Measurements from ENCODE around the gene EPC1. TPM values are rescaled to one million over a fixed set of nuclear protein-coding genes. Genes with fewer than 3 reads are reported as not detected.

EPC1 gene
- total RNA-seq, 1 donor: 26.7 TPM

DNA sequence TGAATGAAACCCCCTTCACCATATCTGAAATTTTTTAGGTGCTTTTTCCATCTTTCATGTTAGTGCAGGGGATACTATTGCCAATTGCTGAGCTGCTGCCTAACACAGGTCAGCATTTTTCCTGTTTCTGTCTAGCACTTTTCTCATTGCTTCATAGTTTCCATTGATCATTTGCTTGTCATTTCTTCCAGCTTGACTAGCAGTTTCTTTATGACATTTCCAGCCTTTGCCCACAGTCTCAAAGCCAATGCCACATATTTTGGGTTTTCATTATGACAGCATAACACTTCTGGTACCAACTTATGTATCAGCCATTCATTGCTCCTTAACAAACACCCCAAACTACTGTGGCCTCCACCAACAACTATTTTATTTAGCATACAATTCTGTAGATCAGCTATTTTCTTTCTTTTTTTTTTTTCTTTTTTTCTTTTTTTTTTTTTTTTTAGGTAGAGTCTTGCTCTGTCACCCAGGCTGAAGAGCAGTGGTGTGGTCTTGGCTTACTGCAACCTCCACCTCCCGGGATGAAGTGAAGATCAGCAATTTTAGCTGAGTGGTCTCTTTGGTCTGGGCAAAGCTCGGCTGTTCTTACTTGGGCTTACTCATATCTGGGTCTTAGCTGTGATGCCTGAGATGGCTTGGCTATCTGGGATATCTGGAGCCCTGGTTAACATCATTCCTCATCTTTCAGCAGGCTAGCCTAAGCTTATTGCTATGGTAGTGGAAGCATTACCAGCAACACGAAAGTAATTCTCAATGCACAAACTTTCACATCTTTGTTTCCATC, 102.3 kb downstream of the EPC1 start:
- DNase-seq (ENCODE audit: low read depth): no peak
- H3K4me3 ChIP-seq (ENCODE audit: low read depth, low read length): no peak overlapping the region
- TF ChIP-seq, protein P1, sequence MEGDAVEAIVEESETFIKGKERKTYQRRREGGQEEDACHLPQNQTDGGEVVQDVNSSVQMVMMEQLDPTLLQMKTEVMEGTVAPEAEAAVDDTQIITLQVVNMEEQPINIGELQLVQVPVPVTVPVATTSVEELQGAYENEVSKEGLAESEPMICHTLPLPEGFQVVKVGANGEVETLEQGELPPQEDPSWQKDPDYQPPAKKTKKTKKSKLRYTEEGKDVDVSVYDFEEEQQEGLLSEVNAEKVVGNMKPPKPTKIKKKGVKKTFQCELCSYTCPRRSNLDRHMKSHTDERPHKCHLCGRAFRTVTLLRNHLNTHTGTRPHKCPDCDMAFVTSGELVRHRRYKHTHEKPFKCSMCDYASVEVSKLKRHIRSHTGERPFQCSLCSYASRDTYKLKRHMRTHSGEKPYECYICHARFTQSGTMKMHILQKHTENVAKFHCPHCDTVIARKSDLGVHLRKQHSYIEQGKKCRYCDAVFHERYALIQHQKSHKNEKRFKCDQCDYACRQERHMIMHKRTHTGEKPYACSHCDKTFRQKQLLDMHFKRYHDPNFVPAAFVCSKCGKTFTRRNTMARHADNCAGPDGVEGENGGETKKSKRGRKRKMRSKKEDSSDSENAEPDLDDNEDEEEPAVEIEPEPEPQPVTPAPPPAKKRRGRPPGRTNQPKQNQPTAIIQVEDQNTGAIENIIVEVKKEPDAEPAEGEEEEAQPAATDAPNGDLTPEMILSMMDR (IDR thresholded peaks at IDR 0.05; ENCODE audit: insufficient read depth, low read length): no peak

DNA sequence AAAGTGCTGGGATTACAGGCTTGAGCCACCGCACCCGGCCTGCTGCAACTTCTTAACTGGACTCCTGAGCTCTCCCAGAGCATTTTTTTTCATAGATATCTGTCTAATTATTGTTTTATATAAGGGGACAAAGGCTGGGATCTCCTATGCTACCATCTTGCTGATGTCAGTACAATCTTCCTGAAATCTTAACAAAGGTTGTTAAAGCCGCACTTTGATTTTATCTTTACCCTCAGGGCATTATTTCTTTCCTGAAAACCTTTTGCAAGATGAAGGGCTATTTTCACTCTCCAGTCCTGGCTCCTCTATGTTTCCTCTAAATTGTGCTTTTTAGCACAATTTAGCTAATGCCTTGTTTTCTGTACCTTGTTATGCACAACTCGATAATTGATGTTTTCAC, 102.9 kb downstream of the EPC1 start:
- DNase-seq (ENCODE audit: low read depth): no peak
- TF ChIP-seq, protein P1 (IDR thresholded peaks at IDR 0.05; ENCODE audit: insufficient read depth, low read length): no peak
- no peak overlapping the region for H3K4me3 ChIP-seq (ENCODE audit: low read depth, low read length)

DNA sequence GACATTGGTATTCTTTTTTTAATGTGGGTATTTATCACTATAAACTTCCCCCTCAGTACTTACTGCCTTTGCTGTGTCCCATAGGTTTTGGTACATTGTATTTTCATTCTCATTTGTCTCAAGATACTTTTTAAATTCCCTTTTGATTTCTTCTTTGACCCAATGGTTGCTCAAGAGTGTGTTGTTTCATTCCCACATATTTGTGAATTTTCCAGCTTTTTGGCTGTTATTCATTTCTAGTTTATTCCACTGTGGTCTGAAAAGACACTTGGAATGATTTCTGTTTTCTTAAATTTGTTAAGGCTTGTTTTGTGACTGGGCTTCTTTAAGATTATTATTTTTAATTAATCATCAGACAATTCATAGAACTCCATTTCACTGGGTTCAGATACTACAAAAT, 105.0 kb downstream of the EPC1 start:
- TF ChIP-seq, protein P1 (IDR thresholded peaks at IDR 0.05; ENCODE audit: insufficient read depth, low read length): no peak
- peak; percentile 47 for DNase-seq (ENCODE audit: low read depth)
- no peak overlapping the region for H3K4me3 ChIP-seq (ENCODE audit: low read depth, low read length)

DNA sequence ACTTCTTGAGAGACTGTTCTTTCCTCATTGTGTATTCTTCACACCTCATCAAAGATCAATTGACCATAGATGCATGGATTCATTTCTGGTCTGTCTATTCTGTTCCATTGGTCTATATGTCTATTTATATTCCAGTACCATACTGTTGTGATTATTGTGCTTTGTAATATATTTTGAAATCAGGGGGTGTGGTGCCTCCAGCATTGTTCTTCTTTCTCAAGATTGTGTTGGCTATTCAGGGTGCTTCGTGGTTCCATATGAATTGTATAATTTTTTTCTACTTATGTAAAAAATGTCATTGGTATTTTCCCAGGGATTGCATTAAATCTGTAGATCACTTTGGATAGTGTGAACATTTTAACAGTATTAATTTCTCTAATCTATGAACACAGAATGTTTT, 106.5 kb downstream of the EPC1 start:
- TF ChIP-seq, protein P1 (IDR thresholded peaks at IDR 0.05; ENCODE audit: insufficient read depth, low read length): no peak
- no peak for DNase-seq (ENCODE audit: low read depth)
- H3K4me3 ChIP-seq (ENCODE audit: low read depth, low read length): no peak overlapping the region

DNA sequence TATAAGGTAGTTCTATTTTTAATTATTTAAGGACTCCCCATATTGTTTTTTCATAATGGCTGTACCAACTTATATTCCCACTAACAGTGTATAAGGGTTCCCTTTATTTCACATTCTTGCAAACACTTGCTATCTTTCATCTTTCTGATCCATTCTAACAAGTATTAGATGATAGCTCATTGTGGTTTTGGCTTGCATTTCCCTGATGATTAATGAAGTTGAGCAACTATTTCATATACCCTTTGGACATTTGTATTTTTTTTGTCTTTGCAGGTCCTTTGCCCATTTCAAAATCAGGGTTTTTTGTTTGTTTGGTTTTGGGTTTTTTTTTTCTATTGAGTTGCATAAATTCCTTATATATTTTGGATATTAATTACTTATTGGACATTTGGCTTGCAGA, 107.2 kb downstream of the EPC1 start:
- TF ChIP-seq, protein P1 (IDR thresholded peaks at IDR 0.05; ENCODE audit: insufficient read depth, low read length): no peak
- H3K4me3 ChIP-seq (ENCODE audit: low read depth, low read length): no peak overlapping the region
- peak; percentile 90 for DNase-seq (ENCODE audit: low read depth)

DNA sequence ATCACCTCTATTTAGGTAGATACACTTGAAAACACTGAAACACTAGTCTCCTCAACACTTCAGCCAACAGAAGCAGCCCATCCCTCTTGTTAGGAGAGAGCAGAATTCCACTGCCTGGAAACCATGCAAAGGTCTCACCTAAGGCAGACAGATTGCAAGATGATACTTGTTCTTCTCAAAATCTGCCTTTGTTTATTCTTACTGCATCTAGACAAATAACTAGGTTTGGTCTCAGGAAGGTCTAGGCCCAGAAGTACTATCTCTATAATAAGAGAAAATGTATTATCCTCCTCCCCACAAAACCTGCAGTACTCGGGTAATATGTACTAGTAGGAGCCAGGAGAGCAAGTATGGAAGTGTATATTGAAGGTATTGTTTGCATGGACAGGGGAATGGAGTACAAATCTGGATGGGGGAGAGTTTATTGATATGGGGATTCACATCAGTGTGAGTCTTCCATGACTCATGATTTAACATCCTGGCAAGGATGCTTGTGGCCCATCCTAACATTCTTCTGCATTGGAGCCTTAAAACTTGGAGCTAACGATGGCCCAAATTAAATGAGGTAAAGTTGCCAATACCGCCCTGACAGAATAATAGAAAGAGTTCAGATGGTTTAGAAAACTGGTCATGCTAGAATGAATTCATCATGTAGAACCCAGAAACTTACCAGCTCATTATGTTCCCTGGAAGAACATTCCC, 109.2 kb downstream of the EPC1 start:
- TF ChIP-seq, protein P1 (IDR thresholded peaks at IDR 0.05; ENCODE audit: insufficient read depth, low read length): no peak
- H3K4me3 ChIP-seq (ENCODE audit: low read depth, low read length): no peak overlapping the region
- DNase-seq (ENCODE audit: low read depth): peak; percentile 75

All from fibroblast of the aortic adventitia (primary cell).